Memory B cell (primary cell): ENCODE measurements around the gene FGFR4.

Experiments used
- ATAC-seq: fragments of 150-1000 bp; cut with Tn5 transposase; 2 replicates; pipeline ENCODE4 v1.10.0; 2021; ENCODE audit warnings: low read depth, mild to moderate bottlenecking, moderate library complexity
- DNase-seq, 2 donors: peaks; one replicate each; pipeline ENCODE4 v3.0.0; 2022; ENCODE audit warnings: low spot score in 2 of 2
- H3K27ac Mint-ChIP-seq: one replicate; pipeline ENCODE4 v1.8.0; 2022; ENCODE audit warnings: mild to moderate bottlenecking, moderate library complexity, mixed read lengths
- H3K27me3 Mint-ChIP-seq: one replicate; pipeline ENCODE4 v1.8.0; 2022; ENCODE audit warnings: mixed read lengths
- H3K36me3 Mint-ChIP-seq: one replicate; pipeline ENCODE4 v1.8.0; 2022; ENCODE audit warnings: mild to moderate bottlenecking, mixed read lengths
- H3K4me1 Mint-ChIP-seq: one replicate; pipeline ENCODE4 v1.8.0; 2022; ENCODE audit warnings: mixed read lengths
- H3K4me3 Mint-ChIP-seq: one replicate; pipeline ENCODE4 v1.8.0; 2022; ENCODE audit warnings: mild to moderate bottlenecking, moderate library complexity, mixed read lengths
- H3K9me3 Mint-ChIP-seq: one replicate; pipeline ENCODE4 v1.8.0; 2022; ENCODE audit warnings: mixed read lengths

Gene FGFR4

DNA sequence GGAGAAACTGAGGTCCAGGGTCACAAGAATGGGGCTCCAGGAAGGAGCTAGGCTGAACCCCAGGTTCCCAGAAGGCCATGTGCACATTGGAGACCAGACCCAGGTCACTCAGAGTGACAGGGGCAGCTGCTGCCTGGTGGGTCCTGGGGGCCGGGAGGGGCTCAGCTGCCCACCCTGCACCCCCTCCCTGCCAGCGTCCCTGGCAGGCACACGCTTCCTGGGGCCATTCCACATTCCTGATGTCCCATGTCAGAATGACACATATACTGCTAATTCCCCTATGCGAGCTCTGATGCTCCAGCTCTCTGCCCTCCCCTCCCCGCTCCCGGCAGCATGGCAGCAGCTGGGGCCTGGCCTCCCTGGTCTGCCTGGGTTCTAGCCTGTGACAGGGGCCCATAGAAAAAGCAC is 14.0 kb downstream of the FGFR4 start:
- Mint-ChIP-seq H3K4me3 (no peak overlapping the region), H3K9me3 (no peaks in the 10 kb centered on the region), H3K36me3 (peaks cover 2% of the 10 kb centered on the region), H3K4me1 (peaks cover 7% of the 10 kb centered on the region), H3K27me3 (peaks cover 13% of the 10 kb centered on the region), H3K27ac (no peak overlapping the region)
- DNase-seq: no peak
- no peak for ATAC-seq

GRCh38 chr5:177103523-177104253 is 17.0 kb downstream of the FGFR4 start:
- H3K4me3 Mint-ChIP-seq: no peak overlapping the region
- ATAC-seq (no peak), DNase-seq (no peak)

GRCh38 chr5:177105691-177106476 is 19.2 kb downstream of the FGFR4 start:
- H3K36me3 Mint-ChIP-seq: no peaks in the 10 kb centered on the region
- H3K4me1 Mint-ChIP-seq: no peaks in the 10 kb centered on the region
- ATAC-seq (no peak), DNase-seq (no peak)
- no peak overlapping the region for H3K27ac Mint-ChIP-seq
- H3K27me3 Mint-ChIP-seq: peaks cover 4% of the 10 kb centered on the region
- H3K9me3 Mint-ChIP-seq: no peaks in the 10 kb centered on the region
- no peak overlapping the region for H3K4me3 Mint-ChIP-seq

More at GRCh38 chr5:177103523-177104253, 17.0 kb downstream of the FGFR4 start:
- Mint-ChIP-seq H3K9me3 (no peaks in the 10 kb centered on the region), H3K36me3 (no peaks in the 10 kb centered on the region), H3K4me1 (peaks cover 5% of the 10 kb centered on the region), H3K27me3 (peaks cover 12% of the 10 kb centered on the region), H3K27ac (no peak overlapping the region)

GRCh38 chr5:177107159-177107558 is 20.4 kb downstream of the FGFR4 start:
- no peaks in the 10 kb centered on the region for H3K36me3 Mint-ChIP-seq
- H3K4me1 Mint-ChIP-seq: peaks cover 4% of the 10 kb centered on the region
- H3K9me3 Mint-ChIP-seq: no peaks in the 10 kb centered on the region
- DNase-seq: no peak
- no peak for ATAC-seq
- no peak overlapping the region for H3K4me3 Mint-ChIP-seq
- H3K27ac Mint-ChIP-seq: no peak overlapping the region
- peaks cover 4% of the 10 kb centered on the region for H3K27me3 Mint-ChIP-seq

GRCh38 chr5:177109810-177110209 is 23.1 kb downstream of the FGFR4 start:
- ATAC-seq (no peak), DNase-seq (no peak)
- no peaks in the 10 kb centered on the region for H3K36me3 Mint-ChIP-seq
- peaks cover 4% of the 10 kb centered on the region for H3K4me1 Mint-ChIP-seq
- peaks cover 1% of the 10 kb centered on the region for H3K27me3 Mint-ChIP-seq
- no peak overlapping the region for H3K4me3 Mint-ChIP-seq
- no peak overlapping the region for H3K27ac Mint-ChIP-seq
- no peaks in the 10 kb centered on the region for H3K9me3 Mint-ChIP-seq

DNA sequence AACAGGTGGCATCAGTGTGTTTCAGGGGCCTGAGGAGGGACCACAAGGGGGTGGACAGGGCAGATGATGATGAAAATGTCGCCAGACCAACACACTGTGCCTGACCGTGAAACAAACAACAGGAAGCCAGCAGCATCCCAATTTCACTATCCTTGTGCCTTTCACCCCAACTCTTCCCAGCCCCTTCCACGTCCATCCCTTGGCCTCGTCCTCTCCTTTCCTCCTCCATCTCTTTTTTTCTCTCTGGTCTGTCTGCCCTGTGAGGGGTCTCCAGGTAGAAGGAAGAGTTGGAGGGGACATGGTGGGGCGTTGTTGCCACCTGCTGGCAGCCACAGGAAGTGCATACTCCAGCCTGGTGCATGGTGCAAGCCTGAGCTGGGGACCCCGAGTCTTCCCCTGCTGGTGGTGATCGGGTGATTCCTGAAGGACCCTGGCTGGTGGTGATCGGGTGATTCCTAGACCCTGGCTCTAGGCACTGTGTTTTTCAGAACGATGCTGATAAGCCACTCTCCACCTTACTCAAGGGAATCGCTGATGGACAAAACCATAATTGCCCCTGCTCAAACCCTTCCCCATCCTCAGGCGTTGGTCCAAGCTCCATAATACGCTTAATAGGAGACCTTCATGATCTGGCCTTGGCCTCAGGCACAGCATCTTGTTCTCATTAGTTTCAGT is 25.1 kb downstream of the FGFR4 start:
- ATAC-seq (peak; percentile 58), DNase-seq (peak; percentile 64 to 75)
- no peak overlapping the region for H3K27ac Mint-ChIP-seq
- H3K9me3 Mint-ChIP-seq: no peaks in the 10 kb centered on the region
- peaks cover 1% of the 10 kb centered on the region for H3K27me3 Mint-ChIP-seq
- peak overlapping the region; percentile 62 for H3K4me3 Mint-ChIP-seq
- no peaks in the 10 kb centered on the region for H3K36me3 Mint-ChIP-seq
- H3K4me1 Mint-ChIP-seq: peaks cover 12% of the 10 kb centered on the region

- Mint-ChIP-seq H3K27ac (no peak overlapping the region), H3K4me1 (peaks cover 12% of the 10 kb centered on the region), H3K27me3 (peaks cover 1% of the 10 kb centered on the region), H3K4me3 (no peak overlapping the region), H3K36me3 (no peaks in the 10 kb centered on the region), H3K9me3 (no peaks in the 10 kb centered on the region)
- ATAC-seq: no peak
- DNase-seq: no peak
These were observed 26.0 kb downstream of the FGFR4 start for GRCh38 chr5:177112589-177113220.

- Mint-ChIP-seq H3K27me3 (no peaks in the 10 kb centered on the region), H3K4me3 (no peak overlapping the region), H3K9me3 (no peaks in the 10 kb centered on the region), H3K36me3 (no peaks in the 10 kb centered on the region), H3K27ac (no peak overlapping the region), H3K4me1 (peaks cover 12% of the 10 kb centered on the region)
- peak; percentile 51 for ATAC-seq
- peak; percentile 81 to 88 for DNase-seq
These were observed 27.1 kb downstream of the FGFR4 start for GRCh38 chr5:177113566-177114424.

DNA sequence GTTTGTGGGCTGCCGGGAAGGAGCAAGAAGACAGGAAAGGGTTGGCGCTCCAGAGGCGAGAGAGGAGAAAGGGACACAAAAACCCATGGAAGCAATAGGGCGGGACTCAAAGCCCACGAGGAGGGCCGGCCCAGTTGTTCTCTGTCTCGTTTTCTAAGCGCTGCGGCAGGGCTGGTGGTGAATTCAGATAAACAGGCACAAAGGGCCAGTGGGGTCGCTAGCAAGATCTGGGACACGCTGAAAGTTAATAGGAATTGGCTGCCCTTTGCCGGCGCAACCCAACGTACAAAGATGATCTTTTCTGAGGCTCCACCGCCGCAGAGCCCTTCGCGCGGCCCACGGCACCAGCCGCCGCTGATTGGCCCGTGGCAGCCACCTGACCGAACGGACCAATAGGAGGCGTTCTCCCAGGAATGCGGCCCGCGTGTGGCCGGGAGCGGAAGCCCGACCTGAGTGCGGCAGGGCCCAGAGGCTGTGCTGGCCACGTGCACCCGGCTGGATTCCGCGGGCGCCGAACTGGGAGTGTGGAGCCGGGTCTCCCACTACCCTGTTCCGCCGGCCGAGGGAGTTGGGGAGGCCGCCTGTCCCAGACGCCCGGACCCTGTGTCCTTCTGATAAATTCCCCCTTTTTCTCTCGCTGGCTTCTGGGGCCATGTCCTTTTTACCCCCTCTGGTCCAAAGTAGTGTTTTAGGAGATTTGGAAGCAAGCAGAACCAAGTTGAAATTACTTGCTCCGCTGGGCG is 30.1 kb downstream of the FGFR4 start:
- H3K27ac Mint-ChIP-seq: no peak overlapping the region
- peak overlapping the region; percentile 71 for H3K4me3 Mint-ChIP-seq
- ATAC-seq: peak; percentile 93
- DNase-seq: peak; percentile 54 to 63
- H3K9me3 Mint-ChIP-seq: no peaks in the 10 kb centered on the region
- no peaks in the 10 kb centered on the region for H3K36me3 Mint-ChIP-seq
- no peaks in the 10 kb centered on the region for H3K27me3 Mint-ChIP-seq
- peaks cover 9% of the 10 kb centered on the region for H3K4me1 Mint-ChIP-seq

- H3K9me3 Mint-ChIP-seq: no peaks in the 10 kb centered on the region
- no peak for ATAC-seq
- H3K4me1 Mint-ChIP-seq: peaks cover 8% of the 10 kb centered on the region
- H3K4me3 Mint-ChIP-seq: no peak overlapping the region
- H3K27me3 Mint-ChIP-seq: no peaks in the 10 kb centered on the region
- H3K36me3 Mint-ChIP-seq: no peaks in the 10 kb centered on the region
- H3K27ac Mint-ChIP-seq: no peak overlapping the region
- DNase-seq: no peak
These were observed 30.8 kb downstream of the FGFR4 start for GRCh38 chr5:177117441-177118045.

- Mint-ChIP-seq H3K4me1 (peaks cover 15% of the 10 kb centered on the region), H3K27me3 (no peaks in the 10 kb centered on the region), H3K27ac (no peak overlapping the region), H3K9me3 (no peaks in the 10 kb centered on the region), H3K36me3 (no peaks in the 10 kb centered on the region), H3K4me3 (no peak overlapping the region)
- ATAC-seq (no peak), DNase-seq (no peak)
These were observed 35.9 kb downstream of the FGFR4 start for GRCh38 chr5:177122566-177122965.

GRCh38 chr5:177123789-177124485 is 37.2 kb downstream of the FGFR4 start:
- Mint-ChIP-seq H3K4me3 (peak overlapping the region; percentile 77), H3K4me1 (peaks cover 20% of the 10 kb centered on the region), H3K27me3 (no peaks in the 10 kb centered on the region), H3K27ac (peak overlapping the region; percentile 85), H3K36me3 (no peaks in the 10 kb centered on the region), H3K9me3 (no peaks in the 10 kb centered on the region)
- DNase-seq (no peak), ATAC-seq (peak; percentile 75)
